ENCODE data around the gene OPN4. TPM values are rescaled to one million over a fixed set of nuclear protein-coding genes. Genes with fewer than 3 reads are reported as not detected.

Gene OPN4
- total RNA-seq, 3 donors from 2014 or later: not detected

DNA sequence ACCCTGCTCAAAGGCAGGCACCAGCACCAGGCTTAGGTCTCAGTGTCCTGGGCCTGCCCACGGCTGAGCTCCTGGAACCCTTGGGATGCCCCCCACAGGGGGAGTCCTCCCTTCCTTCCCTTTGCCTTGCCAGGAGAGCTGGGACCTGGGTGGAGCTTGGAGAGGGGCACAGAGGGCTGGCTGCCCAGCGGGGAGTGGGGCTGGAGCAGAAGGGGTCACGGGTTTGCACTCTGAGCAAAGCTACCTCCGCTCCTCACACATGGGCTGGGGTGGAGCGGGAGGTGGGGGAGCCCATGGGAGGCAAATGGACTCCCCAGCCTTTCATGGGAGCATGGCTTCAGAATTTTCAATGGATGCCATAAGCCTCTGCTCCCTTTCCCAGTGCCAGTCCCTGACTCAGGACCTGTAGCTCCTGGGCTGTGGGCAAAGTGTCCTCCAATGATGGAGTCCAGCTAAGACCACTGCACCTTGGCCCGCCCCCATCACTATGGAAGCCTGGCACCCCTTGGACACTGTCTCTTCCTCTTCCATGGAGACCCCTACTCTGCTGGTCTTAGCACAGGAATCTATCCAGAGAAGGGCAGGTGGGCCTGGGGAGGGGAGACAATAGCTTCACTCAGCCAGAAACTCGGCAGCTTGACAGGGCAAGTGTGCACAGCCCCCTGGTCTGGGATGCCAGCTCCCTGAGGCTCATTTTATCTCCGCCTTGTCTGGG lies 53.9 kb downstream of the OPN4 start:
- intact Hi-C loops (cut with DNase I; ENCODE audit: low total_unique reads): no loop called here

DNA sequence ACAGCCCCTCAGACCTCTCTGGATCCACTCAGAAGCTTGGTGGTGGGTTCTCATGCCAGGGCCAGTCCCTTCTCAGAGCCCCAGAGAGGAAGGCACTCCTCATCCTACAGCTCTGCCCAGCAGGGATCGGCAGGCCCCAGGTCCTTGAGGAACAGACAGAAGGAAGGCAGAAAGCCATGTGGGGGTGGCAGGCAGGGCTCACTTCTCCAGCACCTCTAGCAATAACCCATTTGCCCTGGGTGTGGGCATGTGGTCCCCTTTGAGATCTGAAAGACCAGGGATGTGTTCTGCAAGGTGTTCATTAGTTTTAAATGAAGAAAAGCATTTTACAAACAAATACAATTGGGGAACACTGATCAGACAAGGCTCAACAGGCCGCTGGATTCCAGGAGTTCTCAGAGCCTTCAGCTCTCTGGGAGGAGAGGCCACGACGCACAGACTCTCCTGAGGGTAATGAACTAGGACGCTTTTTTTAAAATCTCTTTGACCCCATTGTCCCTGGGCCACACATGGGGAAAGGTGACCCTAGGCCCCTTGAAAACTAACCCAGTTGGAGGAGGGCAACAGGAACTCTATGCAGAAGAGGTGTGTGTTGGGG lies 54.5 kb downstream of the OPN4 start:
- no peak for DNase-seq (ENCODE audit: low spot score in 2 of 2)
- Histone ChIP-seq H3K27ac (no peak overlapping the region), H3K4me3 (no peak overlapping the region), H3K4me1 (no peaks in the 10 kb centered on the region), H3K27me3 (no peaks in the 10 kb centered on the region), H3K9me3 (no peaks in the 10 kb centered on the region), H3K36me3 (no peaks in the 10 kb centered on the region)
- intact Hi-C loops (cut with DNase I; ENCODE audit: low total_unique reads): no loop called here
- TF ChIP-seq, protein P1, sequence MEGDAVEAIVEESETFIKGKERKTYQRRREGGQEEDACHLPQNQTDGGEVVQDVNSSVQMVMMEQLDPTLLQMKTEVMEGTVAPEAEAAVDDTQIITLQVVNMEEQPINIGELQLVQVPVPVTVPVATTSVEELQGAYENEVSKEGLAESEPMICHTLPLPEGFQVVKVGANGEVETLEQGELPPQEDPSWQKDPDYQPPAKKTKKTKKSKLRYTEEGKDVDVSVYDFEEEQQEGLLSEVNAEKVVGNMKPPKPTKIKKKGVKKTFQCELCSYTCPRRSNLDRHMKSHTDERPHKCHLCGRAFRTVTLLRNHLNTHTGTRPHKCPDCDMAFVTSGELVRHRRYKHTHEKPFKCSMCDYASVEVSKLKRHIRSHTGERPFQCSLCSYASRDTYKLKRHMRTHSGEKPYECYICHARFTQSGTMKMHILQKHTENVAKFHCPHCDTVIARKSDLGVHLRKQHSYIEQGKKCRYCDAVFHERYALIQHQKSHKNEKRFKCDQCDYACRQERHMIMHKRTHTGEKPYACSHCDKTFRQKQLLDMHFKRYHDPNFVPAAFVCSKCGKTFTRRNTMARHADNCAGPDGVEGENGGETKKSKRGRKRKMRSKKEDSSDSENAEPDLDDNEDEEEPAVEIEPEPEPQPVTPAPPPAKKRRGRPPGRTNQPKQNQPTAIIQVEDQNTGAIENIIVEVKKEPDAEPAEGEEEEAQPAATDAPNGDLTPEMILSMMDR (IDR thresholded peaks at IDR 0.05): no peak
- TF ChIP-seq POLR2A (IDR thresholded peaks at IDR 0.05): no peak
- TF ChIP-seq POLR2AphosphoS5 (IDR thresholded peaks at IDR 0.05): no peak

More for the DNA sequence above, 53.9 kb downstream of the OPN4 start:
- no peaks in the 10 kb centered on the region for H3K36me3 ChIP-seq
- H3K4me3 ChIP-seq: no peak overlapping the region
- no peaks in the 10 kb centered on the region for H3K4me1 ChIP-seq
- H3K9me3 ChIP-seq: no peaks in the 10 kb centered on the region
- DNase-seq (ENCODE audit: low spot score in 2 of 2): no peak
- no peaks in the 10 kb centered on the region for H3K27me3 ChIP-seq
- TF ChIP-seq POLR2A (IDR thresholded peaks at IDR 0.05): no peak
- TF ChIP-seq, protein P1 (IDR thresholded peaks at IDR 0.05): no peak
- H3K27ac ChIP-seq: no peak overlapping the region

DNA sequence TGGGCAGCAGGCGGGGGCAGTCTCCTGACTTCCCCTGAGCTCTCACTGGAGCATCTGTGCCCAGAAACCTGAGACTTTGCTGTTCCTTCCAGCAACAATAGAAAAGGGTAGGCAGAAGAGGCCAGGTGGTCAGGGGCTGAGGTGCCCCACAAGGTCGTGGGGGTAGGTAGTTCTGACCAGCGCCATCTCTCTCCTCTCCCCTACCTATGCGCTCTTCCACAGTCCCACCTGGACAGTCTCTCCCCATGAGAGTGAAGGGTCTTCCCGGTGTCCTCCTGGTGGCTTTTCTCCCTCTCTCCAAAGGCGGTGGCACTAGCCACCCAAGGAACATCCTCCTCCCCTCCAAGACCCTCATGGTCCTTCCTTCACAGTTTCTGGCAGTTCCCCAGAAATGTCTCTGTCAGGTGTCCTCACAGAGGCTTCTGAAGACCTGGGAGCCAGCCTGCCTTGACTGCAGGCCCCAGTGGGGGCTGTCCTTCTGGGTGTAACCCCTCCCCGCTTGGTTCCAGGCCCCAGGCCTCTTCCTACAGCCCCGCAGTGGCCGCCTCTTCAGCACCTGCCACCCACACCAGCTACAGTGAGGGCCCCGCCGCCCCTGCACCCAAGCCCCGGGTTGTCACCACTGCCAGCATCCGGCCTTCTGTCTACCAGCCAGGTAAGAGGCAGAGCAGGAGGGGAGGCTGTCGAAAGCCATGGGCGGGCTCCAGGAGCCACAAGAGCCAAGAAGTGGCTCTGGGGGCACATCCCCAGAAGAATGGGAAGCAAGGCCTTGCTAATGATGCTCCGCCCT lies 55.2 kb downstream of the OPN4 start:
- no peaks in the 10 kb centered on the region for H3K9me3 ChIP-seq
- TF ChIP-seq, protein P1 (IDR thresholded peaks at IDR 0.05): no peak
- TF ChIP-seq POLR2A (IDR thresholded peaks at IDR 0.05): no peak
- TF ChIP-seq POLR2AphosphoS5 (IDR thresholded peaks at IDR 0.05): no peak
- H3K4me3 ChIP-seq: no peak overlapping the region
- no peak for DNase-seq (ENCODE audit: low spot score in 2 of 2)
- H3K36me3 ChIP-seq: no peaks in the 10 kb centered on the region
- H3K4me1 ChIP-seq: no peaks in the 10 kb centered on the region
- intact Hi-C loops (cut with DNase I; ENCODE audit: low total_unique reads): no loop called here
- H3K27ac ChIP-seq: no peak overlapping the region
- H3K27me3 ChIP-seq: no peaks in the 10 kb centered on the region

DNA sequence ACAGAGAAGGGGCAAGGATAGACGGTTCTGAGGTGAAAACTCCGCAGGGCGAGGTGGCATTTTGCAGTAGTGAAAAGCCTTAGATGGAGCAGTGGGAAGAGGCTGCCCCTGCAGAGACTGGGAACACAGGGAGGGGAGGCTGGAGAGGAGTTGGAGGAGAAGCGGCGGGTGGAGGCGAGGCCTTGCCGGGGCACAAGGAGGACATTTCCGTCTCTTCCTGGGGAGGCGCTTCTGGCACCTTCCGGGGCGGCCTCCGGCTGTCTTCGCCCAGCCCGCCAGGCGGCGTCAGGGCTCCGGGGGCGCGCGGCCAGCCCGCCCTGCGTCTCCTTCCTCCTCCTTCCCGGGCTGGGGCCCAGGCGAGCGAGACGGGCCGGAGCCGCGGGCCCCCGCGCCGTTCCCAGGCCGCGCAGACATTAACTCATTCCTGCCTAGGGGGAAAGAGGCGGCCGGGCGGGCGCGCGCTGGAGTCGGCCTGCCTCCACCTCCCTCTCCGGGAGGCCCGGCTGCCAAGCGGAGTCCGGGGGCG lies 56.7 kb downstream of the OPN4 start:
- DNase-seq (ENCODE audit: low spot score in 2 of 2): peak; percentile 78 to 81
- intact Hi-C loops (cut with DNase I; ENCODE audit: low total_unique reads): no loop called here

More for the DNA sequence above, 56.7 kb downstream of the OPN4 start:
- H3K27ac ChIP-seq: peak overlapping the region; percentile 96 to 97
- H3K36me3 ChIP-seq: no peaks in the 10 kb centered on the region
- TF ChIP-seq POLR2A (IDR thresholded peaks at IDR 0.05) (peak; percentile 43), POLR2AphosphoS5 (IDR thresholded peaks at IDR 0.05) (peak; percentile 53 to 74 (median 55))
- TF ChIP-seq, protein P1 (IDR thresholded peaks at IDR 0.05): peak; percentile 51 to 90 (median 71)
- H3K9me3 ChIP-seq: no peaks in the 10 kb centered on the region
- H3K4me1 ChIP-seq: no peaks in the 10 kb centered on the region
- peak overlapping the region; percentile 72 to 86 (median 84) for H3K4me3 ChIP-seq
- no peaks in the 10 kb centered on the region for H3K27me3 ChIP-seq
